DMS153 treated with DMSO at 0.1 percent for 48 hours (cell line): Measurements from ENCODE around the gene DACT2.
"Not testable (repeated sequence)": the region's sequence is repeated elsewhere in the genome, so short reads cannot be mapped to it uniquely, and the experiment has no call there.

Experiments used
- DNase-seq: peaks from one replicate; lab custom pipeline; 2025; ENCODE audit not compliant: unreplicated experiment; lab: John Stamatoyannopoulos, UW

Gene DACT2

DNA sequence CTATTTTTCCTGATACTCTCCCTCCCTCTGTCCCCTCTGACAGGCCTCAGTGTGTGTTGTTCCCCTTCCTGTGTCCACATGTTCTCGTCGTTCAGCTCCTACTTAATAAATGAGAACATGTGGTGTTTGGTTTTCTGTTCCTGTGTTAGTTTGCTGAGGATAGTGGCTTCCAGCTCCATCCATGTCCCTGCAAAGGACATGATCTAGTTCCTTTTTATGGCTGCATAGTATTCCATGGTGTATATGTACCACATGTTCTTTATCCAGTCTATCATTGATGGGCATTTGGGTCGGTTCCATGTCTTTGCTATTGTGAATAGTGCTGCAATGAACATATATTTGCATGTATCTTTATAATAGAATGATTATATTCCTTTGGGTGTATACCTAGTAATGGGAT, 51.8 kb downstream of the DACT2 start:
- DNase-seq, result not testable (repeated sequence)

DNA sequence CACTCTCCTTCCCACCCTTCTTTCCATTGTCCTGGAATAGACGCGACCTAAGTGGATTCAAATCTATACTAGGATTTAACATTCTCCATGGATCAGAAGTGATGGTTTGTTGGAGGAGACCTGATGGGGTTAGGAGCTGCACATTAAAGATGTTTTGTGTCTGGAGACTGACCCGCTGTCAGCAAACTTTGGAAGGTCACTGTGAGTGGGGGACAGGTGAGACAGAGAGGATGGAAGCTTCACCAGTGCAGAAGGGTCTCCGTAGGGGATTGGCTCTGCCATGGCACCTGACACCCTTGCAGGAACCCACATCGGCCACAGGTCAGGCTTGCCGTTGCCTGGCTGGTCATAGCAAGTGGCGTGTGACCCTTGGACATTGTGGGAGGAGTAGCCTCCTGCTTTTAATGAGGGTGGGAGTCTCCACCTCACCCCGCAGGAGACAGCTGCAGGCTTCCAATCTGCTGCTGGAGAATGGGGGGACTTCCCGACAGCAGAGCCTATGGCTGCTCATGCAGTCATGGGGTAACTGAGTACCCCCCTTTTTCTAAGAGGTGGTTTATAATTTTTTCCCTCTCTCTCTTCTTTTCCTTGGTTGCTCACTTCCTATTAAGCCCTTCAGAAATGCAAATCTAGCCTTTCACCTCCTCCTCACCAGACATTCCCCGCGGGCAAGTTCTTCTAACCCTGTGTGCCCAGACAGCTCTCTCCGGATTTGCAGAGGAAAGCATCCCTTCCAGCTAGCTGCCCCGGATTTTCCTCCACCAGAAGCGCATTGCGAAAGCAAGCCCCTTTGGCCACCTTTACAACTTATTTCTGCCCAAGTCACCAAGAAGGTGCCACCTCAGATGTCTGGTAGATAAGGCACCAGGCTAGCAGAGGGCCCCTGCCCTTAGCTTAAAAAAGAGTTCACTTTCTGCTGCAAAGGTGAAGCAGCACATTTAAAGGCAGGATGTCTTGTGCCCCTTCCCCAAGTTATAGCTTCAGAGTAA, 53.5 kb downstream of the DACT2 start:
- DNase-seq, result no peak

DNA sequence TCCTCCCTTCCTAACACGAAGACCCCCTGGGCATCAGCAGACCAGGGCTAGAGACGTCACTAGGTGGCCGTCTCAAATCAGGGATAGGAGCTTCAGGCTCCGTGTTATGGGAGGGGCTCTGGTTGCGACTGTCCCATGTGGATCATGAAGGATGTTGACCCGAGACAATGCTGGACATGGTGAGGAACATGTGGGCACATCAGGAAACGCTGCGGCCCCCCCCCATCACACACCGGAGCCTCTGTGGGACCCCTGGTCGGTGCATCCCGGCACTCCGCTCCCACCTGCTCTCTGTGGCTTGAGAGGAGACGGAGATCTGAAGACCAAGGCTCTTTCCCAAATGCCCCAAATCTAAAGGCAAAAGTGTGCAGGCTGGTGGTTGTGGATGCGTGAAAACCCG, 54.2 kb downstream of the DACT2 start:
- DNase-seq, result no peak

DNA sequence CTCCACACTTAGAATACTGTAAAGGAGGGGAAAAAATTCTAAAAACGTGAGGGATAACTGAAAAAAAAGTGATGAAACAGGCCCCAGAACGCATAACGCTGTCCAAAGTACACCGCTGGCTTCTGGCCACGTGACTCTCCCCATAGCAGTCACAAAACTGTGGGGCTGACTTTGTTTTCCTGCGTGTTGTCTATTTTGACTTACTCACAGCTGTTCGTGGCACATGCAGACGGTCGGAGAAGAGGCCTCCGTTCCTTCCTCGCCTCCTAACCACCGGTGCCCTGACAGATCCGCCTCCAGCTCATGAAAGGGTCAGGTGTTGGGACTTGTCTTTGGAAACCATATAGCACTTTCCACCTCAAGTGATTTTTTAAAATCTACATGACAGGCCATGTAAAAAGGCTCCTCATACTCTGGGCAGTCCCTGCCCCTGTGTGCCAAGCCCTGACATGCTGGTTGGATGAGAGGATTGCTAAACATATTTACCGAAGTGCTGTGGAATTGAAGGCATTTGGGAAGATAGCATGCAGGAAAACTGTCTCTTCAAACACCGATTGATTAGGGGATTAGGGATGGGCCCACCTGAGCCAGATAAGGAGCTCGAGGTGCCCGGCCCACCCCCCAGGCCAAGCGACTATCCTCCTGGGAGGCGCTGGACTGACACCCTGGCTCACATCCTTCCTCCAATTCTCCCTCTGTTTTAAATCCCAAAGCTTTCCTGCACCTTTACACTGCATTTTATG, 54.8 kb downstream of the DACT2 start:
- no peak for DNase-seq

DNA sequence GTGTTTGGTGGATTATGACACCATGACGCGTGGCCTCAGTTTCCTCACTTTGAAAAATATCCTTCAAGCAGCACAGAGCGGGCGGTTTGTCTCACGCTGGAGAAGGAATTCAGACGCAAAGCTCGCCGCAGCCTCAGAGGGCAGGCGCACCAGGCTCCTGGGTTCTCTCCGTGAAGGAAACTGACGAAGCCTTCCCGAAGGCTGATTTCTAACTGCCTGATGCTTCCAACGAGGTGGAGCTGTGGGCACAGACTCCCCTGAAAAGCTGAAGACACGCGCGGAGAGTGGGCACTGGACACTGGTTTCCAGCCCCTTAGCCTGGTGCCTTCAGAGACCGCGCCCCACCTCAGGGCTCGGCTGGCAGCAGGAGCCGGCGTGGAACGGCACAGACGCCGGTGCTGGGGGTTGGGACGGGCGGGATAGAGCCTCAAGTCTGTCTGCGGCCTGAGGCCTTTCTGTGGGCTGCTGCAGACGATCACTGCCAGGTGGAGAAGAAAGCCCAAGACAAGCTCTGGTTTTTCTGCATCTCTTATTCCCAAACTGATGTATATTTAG, 56.1 kb downstream of the DACT2 start:
- no peak for DNase-seq

DNA sequence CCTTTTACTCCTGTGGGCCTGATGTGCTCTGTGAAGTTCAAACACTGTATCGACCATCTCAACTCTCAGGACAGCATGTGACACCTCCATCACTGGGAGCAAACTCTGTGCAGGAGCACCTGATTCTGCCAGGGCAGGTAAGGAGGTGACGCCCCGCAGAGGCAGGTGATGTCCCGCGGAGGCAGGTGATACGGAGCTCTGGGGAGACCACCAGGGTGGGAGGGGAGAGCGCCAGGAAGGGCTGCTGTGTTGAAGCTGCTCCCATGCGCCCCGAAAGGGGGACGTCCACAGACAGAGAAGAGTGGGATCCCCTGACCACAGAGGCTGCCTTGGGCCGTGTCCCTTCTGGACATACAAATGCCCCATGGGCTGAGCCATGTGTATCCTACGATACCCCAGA, 58.3 kb downstream of the DACT2 start:
- no peak for DNase-seq

DNA sequence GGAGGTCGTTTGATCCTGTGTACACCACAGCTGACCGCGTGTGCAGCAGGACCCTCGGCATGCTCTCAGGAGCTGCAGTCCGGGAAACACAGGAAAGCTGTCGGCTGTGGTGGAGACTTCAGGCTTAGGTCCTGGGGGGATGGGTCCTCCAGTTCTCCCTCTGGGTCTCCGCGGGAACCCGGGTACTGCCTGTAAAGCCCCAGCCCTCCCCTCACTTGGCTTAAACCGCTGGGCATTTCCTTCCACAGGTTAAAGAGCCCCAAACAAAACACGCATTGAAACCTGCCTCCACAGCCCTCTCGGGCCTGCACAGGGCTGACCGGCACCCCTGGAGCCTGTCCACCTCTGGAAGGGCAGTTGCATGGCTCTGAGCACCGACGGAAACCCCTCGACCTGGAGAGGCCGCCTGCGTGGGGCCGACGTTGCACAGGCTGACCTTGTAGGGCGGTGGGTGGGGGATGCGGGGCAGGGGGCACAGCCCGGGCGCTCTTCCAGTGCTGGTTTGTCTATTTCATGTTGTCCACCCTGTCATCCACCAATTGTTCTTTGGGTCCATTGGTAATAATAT, 59.1 kb downstream of the DACT2 start:
- no peak for DNase-seq

DNA sequence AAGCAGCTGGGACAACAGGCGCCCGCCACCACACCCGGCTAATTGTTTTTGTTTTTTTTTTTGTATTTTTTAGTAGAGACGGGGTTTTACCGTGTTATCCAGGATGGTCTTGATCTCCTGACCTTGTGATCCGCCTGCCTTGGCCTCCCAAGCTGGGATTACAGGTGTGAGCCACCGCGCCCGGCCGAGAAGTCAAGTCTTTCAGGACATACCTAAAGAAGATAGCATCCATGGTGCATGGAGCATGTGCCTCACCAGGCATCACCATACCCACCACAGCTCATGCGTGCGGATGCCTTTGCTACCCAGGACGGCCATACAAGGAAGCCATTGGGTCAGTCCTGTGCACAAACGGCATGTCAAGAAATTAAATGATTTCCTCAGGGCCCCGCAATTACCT, 60.8 kb downstream of the DACT2 start:
- no peak for DNase-seq

DNA sequence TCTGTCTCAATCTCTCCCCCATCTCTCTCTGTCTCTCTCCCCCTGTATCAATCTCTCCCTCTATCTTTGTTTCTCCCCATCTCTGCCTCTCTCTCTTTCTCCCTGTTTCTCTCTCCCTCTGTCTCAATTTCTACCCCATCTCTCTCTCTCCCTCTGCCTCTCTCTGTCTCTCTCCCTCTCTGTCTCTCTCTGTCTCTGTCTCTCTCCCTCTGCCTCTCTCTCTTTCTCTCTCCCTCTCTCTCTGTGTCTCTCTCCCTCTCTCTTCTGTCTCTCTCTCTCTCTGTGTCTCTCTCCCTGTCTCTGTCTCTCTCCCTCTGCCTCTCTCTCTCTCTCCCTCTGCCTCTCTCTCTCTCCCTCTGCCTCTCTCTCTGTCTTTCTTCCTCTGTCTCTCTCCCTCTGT, 62.6 kb downstream of the DACT2 start:
- no peak for DNase-seq
